ENCODE data around the gene DDX60. TPM values are rescaled to one million over a fixed set of nuclear protein-coding genes. Genes with fewer than 3 reads are reported as not detected.

Gene DDX60
- total and polyA plus RNA-seq, 8 donors, result 1.2 to 10.2 (median 3.7) TPM

- peak in 3 of 4 donors; percentile 34 to 47 (median 35) for TF ChIP-seq CTCF (IDR thresholded peaks at IDR 0.05)
- H3K36me3 ChIP-seq, result no peaks in the 10 kb centered on the region
These were observed 134.6 kb downstream of the DDX60 start for GRCh38 chr4:168183717-168184571.

GRCh38 chr4:168177546-168178149 is 140.9 kb downstream of the DDX60 start:
- FAIRE-seq (no peak), ATAC-seq (peak; percentile 88 to 95 (median 92)), DNase-seq (peak in 4 of 6 donors; percentile 40 to 80 (median 60))
- TF ChIP-seq CTCF (IDR thresholded peaks at IDR 0.05), result no peak
- Histone ChIP-seq H3K4me3 (no peak overlapping the region), H3K36me3 (no peaks in the 10 kb centered on the region), H3K27me3 (no peaks in the 10 kb centered on the region), H3K4me1 (peaks cover 5 to 16% (median 7%) of the 10 kb centered on the region in 3 donors), H3K27ac (peak overlapping the region in 1 of 4 donors; percentile 42), H3K9me3 (no peaks in the 10 kb centered on the region)
- intact Hi-C loops (cut with DNase I), result no loop called here
- WGBS, 2 donors, result 17 to 20% methylated on average over 5 of the region's 5 CpGs

More at GRCh38 chr4:168183717-168184571, 134.6 kb downstream of the DDX60 start:
- no peak for DNase-seq
- Histone ChIP-seq H3K4me1 (peaks cover 0 to 4% (median 0%) of the 10 kb centered on the region in 3 donors), H3K9me3 (peaks cover 0 to 2% (median 0%) of the 10 kb centered on the region in 4 donors), H3K27me3 (no peaks in the 10 kb centered on the region), H3K27ac (no peak overlapping the region), H3K4me3 (no peak overlapping the region)
- 7 to 8% methylated on average over 6 of the region's 6 CpGs for WGBS, 2 donors
- FAIRE-seq, result peak; percentile 89
- peak in 3 of 4 donors; percentile 49 to 57 (median 54) for ATAC-seq
- intact Hi-C loops (cut with DNase I), result loop anchor here in 1 of 3 donors (10.0 kb wide), 1 partner anchor 731 kb away; no protein-coding TSS in a partner anchor

DNA sequence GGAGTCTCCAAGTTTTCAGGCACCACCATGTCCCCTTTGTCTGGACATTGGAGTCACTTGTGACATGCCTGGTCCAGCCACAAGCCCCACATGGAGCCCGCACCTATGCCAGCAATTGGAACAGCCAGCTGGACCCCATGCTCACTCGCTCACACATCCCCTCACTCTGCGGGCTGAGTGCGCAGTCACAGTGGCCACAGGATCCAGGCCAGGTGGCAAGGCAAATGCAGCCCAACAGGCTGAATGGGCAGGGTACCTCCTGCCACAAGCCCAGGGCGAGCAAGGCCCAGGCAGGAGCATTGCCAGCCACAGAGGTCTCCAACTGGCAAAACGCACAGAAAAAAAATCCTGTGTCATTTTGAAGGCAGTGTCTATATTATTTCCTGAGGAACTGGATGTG is 144.2 kb downstream of the DDX60 start:
- WGBS, 2 donors, result 94 to 99% methylated on average over 6 of the region's 6 CpGs

GRCh38 chr4:168167714-168168284 is 150.8 kb downstream of the DDX60 start:
- Histone ChIP-seq H3K36me3 (no peaks in the 10 kb centered on the region), H3K4me3 (peak overlapping the region in 2 of 4 donors; percentile 2 to 24), H3K27me3 (no peaks in the 10 kb centered on the region), H3K9me3 (no peaks in the 10 kb centered on the region), H3K4me1 (peaks cover 4 to 33% (median 30%) of the 10 kb centered on the region in 3 donors), H3K27ac (peak overlapping the region; percentile 1 to 52 (median 30))
- ATAC-seq, result peak; percentile 40 to 68 (median 64)
- 48% methylated on average over 6 of the region's 6 CpGs for WGBS, 2 donors
- TF ChIP-seq CTCF (IDR thresholded peaks at IDR 0.05), result no peak
- DNase-seq, result no peak
- no peak for FAIRE-seq
- intact Hi-C loops (cut with DNase I), result no loop called here

More for the DNA sequence above, 144.2 kb downstream of the DDX60 start:
- no peak for ATAC-seq
- no peak for FAIRE-seq
- intact Hi-C loops (cut with DNase I), result no loop called here
- no peaks in the 10 kb centered on the region for H3K9me3 ChIP-seq
- H3K27me3 ChIP-seq, result no peaks in the 10 kb centered on the region
- no peak for TF ChIP-seq CTCF (IDR thresholded peaks at IDR 0.05)
- no peaks in the 10 kb centered on the region for H3K36me3 ChIP-seq
- peak in 1 of 6 donors; percentile 49 for DNase-seq
- H3K4me3 ChIP-seq, result no peak overlapping the region
- H3K4me1 ChIP-seq, result peaks cover 5 to 16% (median 10%) of the 10 kb centered on the region in 3 donors
- H3K27ac ChIP-seq, result no peak overlapping the region

Other genes starting within 250 kb of the DDX60 start
- gene ANXA10, start 226.2 kb downstream of the DDX60 start, total RNA-seq, result 10 to 100 TPM in 3 of 6 donors, 1 to 10 TPM in 3; 6.2 to 17.1 (median 9.9) TPM
- gene ANXA10, start 226.2 kb downstream of the DDX60 start, polyA plus RNA-seq, result 1 to 10 TPM; 2.5 to 3.5 TPM
- 10 to 100 TPM in 1 of 6 donors, 1 to 10 TPM in 5; 4.9 to 12.2 (median 6.7) TPM for gene DDX60L, start 161.7 kb upstream of the DDX60 start, total RNA-seq
- gene DDX60L, start 161.7 kb upstream of the DDX60 start, polyA plus RNA-seq, result 1 to 10 TPM; 5.5 to 8.0 TPM
- gene PALLD, start 178.3 kb upstream of the DDX60 start, total RNA-seq, result 10 to 100 TPM in 3 of 6 donors, 1 to 10 TPM in 3; 4.4 to 44.2 (median 12.0) TPM
- 10 to 100 TPM; 14.0 to 22.4 TPM for gene PALLD, start 178.3 kb upstream of the DDX60 start, polyA plus RNA-seq

All from pancreas (tissue), 10 donors.